ENCODE data around the gene CCL7. TPM values are rescaled to one million over a fixed set of nuclear protein-coding genes. Genes with fewer than 3 reads are reported as not detected.

CCL7 gene
- total and polyA plus RNA-seq, 9 of the 15 experiments (the other 6 are each of a cell fraction or from before 2014, with no cell fraction given): not detected

GRCh38 chr17:34236281-34236892 is 33.6 kb upstream of the CCL7 start:
- in situ Hi-C loops (cut with MboI): no loop called here
- no peaks in the 10 kb centered on the region; a peak in 1 of 5 replicates for H3K27me3 ChIP-seq (ENCODE audit: control insufficient read depth in 2 of 2, insufficient read depth in 2 of 2, low read length in 2 of 2)
- H3K9me3 ChIP-seq (replicated peaks; ENCODE audit: control insufficient read depth, insufficient read depth, low read depth, low read length): no peaks in the 10 kb centered on the region
- ATAC-seq: no peak
- H3K4me3 ChIP-seq: no peak overlapping the region
- no peak overlapping the region for H3K27ac ChIP-seq (ENCODE audit: extremely low read depth, low read depth, low read length)
- no peaks in the 10 kb centered on the region for H3K36me3 ChIP-seq (ENCODE audit: control insufficient read depth, insufficient read depth, low read length)
- no peak for DNase-seq (ENCODE audit: extremely low read depth in 1 of 4, low spot score in 3 of 4)
- intact Hi-C loops (cut with micrococcal nuclease): no loop called here
- 2% methylated on average over 6 of the region's 6 CpGs for WGBS (ENCODE audit: insufficient coverage, low coverage, missing lambda C conversion rate)
- no peak overlapping the region for H3K9ac ChIP-seq (ENCODE audit: insufficient read depth in 1 of 2, low read depth in 2 of 2, low read length in 2 of 2)
- FAIRE-seq: no peak
- H4K20me1 ChIP-seq (replicated peaks; ENCODE audit: control insufficient read depth, insufficient read depth, low read length): no peaks in the 10 kb centered on the region
- CTCF ChIA-PET (ENCODE audit: low intra/inter-chr PET ratio): no interaction called here
- BruUV-seq (replicated peaks): no TSS peak
- H2AFZ ChIP-seq (ENCODE audit: low read depth, low read length): no peak overlapping the region
- POLR2A ChIA-PET: interaction anchor here (0.9 kb wide), 1 partner anchor 18 kb away, joined by 3 read pairs; no protein-coding TSS in a partner anchor
- H3K79me2 ChIP-seq (ENCODE audit: control insufficient read depth, insufficient read depth, low read length): no peaks in the 10 kb centered on the region
- no peaks in the 10 kb centered on the region for H3K9me1 ChIP-seq (ENCODE audit: control insufficient read depth, insufficient read depth, low read length)
- H3K4me1 ChIP-seq (replicated peaks in 1 of 2; ENCODE audit: control insufficient read depth in 2 of 2, insufficient read depth in 2 of 2, low read length in 2 of 2): no peaks in the 10 kb centered on the region
- no peak overlapping the region for H3K4me2 ChIP-seq (ENCODE audit: insufficient read depth, low read length)
- no peak for TF ChIP-seq THRAP3 (IDR thresholded peaks at IDR 0.05; ENCODE audit: borderline replicate concordance)
- TF ChIP-seq KLF10 (CRISPR knock-in tag; IDR thresholded peaks at IDR 0.05): no peak
- TF ChIP-seq, protein P1, sequence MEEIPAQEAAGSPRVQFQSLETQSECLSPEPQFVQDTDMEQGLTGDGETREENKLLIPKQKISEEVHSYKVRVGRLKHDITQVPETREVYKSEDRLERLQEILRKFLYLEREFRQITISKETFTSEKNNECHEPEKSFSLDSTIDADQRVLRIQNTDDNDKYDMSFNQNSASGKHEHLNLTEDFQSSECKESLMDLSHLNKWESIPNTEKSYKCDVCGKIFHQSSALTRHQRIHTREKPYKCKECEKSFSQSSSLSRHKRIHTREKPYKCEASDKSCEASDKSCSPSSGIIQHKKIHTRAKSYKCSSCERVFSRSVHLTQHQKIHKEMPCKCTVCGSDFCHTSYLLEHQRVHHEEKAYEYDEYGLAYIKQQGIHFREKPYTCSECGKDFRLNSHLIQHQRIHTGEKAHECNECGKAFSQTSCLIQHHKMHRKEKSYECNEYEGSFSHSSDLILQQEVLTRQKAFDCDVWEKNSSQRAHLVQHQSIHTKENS (CRISPR knock-in tag; IDR thresholded peaks at IDR 0.05): no peak
- no peak for TF ChIP-seq RAD51 (IDR thresholded peaks at IDR 0.05; ENCODE audit: borderline replicate concordance, low read depth)
- TF ChIP-seq MEF2D (tag; conservative IDR thresholded peaks at IDR 0.05; ENCODE audit: low read depth): no peak
- no peak for TF ChIP-seq TCF7L2 (IDR thresholded peaks at IDR 0.05; ENCODE audit: low read depth, low read length)
- TF ChIP-seq ZNF780A (CRISPR knock-in tag; IDR thresholded peaks at IDR 0.05): no peak
- no peak for TF ChIP-seq SREBF1 (IDR thresholded peaks at IDR 0.05; ENCODE audit: borderline replicate concordance, low read depth, low read length)
- no peak for TF ChIP-seq ZC3H8 (IDR thresholded peaks at IDR 0.05)
- no peak for TF ChIP-seq ZNF639 (CRISPR knock-in tag; conservative IDR thresholded peaks at IDR 0.05 in 1 of 2, IDR thresholded peaks at IDR 0.05 in 1 of 2)
- no peak for TF ChIP-seq ZNF318 (IDR thresholded peaks at IDR 0.05; ENCODE audit: borderline replicate concordance in 1 of 2, low read depth in 1 of 2)
